Loucy (cell line): ENCODE results near the gene TSSK2.

ENCODE experiments used
- EZH2phosphoT487 ChIP-seq: fragments of 200-600 bp; IDR thresholded peaks from 2 replicates; pipeline ENCODE4 v1.6.1; 2018; ENCODE audit warnings: antibody characterized with exemption, mild to moderate bottlenecking, moderate library complexity, borderline replicate concordance
- TF ChIP-seq, protein P1 (sequence below): fragments of 200-600 bp; sonication (generic); conservative IDR thresholded peaks from 2 replicates; pipeline ENCODE4 v1.5.1; 2014; ENCODE audit warnings: mild to moderate bottlenecking, antibody characterized with exemption, low read length

DNA sequence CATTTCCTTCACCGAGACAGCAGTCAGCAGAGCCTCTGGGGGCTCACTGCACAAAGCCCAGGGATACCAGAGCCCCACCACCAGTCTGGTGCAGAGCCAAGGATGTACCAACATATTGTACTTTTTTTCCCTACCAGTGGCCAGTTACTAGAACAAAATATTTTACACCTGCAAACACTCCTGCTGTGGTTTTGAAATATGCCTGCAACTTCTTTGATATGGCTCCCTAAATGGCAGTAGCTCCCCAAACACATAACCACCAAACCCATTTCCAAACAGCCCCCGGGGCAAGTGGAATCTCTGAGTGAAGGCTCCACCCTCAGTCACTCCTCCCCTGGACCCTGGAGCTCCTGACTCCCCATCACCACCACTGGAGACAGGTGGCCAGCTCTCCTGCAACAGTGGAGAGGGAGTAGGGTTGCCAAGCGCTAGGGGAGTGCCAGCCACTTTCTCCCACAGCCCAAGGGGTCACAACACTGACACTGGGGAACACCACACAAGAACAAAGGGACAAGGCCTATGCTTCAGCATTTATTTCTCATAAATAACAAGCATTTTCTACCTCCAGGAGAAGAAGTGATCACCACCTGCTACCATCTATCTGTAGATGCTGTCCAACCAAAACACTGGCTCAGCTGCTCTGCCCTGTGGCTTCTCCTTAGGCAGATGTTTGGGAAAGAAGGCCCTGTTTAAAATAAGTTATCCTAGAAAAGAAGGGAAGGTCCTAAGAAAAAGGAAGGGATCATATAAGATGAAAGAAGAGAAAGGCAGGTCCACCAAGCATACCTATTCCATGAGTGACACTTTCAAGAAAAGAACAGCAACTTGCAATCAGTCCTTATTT is 24.0 kb upstream of the TSSK2 start:
- TF ChIP-seq, protein P1, sequence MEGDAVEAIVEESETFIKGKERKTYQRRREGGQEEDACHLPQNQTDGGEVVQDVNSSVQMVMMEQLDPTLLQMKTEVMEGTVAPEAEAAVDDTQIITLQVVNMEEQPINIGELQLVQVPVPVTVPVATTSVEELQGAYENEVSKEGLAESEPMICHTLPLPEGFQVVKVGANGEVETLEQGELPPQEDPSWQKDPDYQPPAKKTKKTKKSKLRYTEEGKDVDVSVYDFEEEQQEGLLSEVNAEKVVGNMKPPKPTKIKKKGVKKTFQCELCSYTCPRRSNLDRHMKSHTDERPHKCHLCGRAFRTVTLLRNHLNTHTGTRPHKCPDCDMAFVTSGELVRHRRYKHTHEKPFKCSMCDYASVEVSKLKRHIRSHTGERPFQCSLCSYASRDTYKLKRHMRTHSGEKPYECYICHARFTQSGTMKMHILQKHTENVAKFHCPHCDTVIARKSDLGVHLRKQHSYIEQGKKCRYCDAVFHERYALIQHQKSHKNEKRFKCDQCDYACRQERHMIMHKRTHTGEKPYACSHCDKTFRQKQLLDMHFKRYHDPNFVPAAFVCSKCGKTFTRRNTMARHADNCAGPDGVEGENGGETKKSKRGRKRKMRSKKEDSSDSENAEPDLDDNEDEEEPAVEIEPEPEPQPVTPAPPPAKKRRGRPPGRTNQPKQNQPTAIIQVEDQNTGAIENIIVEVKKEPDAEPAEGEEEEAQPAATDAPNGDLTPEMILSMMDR: no peak
- TF ChIP-seq EZH2phosphoT487: no peak
